ENCODE measurements around the gene ROBO3. TPM values are rescaled to one million over a fixed set of nuclear protein-coding genes. Genes with fewer than 3 reads are reported as not detected.

Gene ROBO3
- total RNA-seq, 5 donors from 2014 or later (not counting 1 experiment from before 2014, with no cell fraction given) = 10.2 to 24.7 (median 17.7) TPM

- H3K4me1 Mint-ChIP-seq = peaks cover 17 to 22% (median 17%) of the 10 kb centered on the region in 3 donors
- no peak overlapping the region for H3K27ac ChIP-seq (ENCODE audit: low read length)
- no peak for ATAC-seq (replicated peaks in 1 of 4)
- no peaks in the 10 kb centered on the region for H3K36me3 Mint-ChIP-seq
- H3K27ac Mint-ChIP-seq = no peak overlapping the region
- H3K4me3 Mint-ChIP-seq = no peak overlapping the region
- POLR2A ChIA-PET = no interaction called here
- peaks cover 41 to 80% of the 10 kb centered on the region in 2 experiments for H3K27me3 ChIP-seq (replicated peaks in 1 of 2; ENCODE audit: control insufficient read depth in 2 of 2, extremely low read depth in 1 of 2, insufficient read depth in 2 of 2, low read length in 1 of 2)
- no peaks in the 10 kb centered on the region for H3K36me3 ChIP-seq (ENCODE audit: control insufficient read depth in 2 of 2, extremely low read depth in 1 of 2, insufficient read depth in 1 of 2, low read length in 1 of 2)
- CTCF ChIA-PET = interaction anchor here (0.8 kb wide), 2 partner anchors 172 to 198 kb away, joined by 3 read pairs; no protein-coding TSS in a partner anchor
- peaks cover 68 to 90% of the 10 kb centered on the region in 2 donors for H3K27me3 Mint-ChIP-seq
- DNase-seq = no peak
- H3K9me3 Mint-ChIP-seq = no peaks in the 10 kb centered on the region
- 15% methylated on average over 2 of the region's 2 CpGs for WGBS (ENCODE audit: insufficient coverage)
- H3K4me1 ChIP-seq (ENCODE audit: control insufficient read depth in 1 of 2, extremely low read depth in 1 of 2, insufficient read depth in 2 of 2, low read length in 2 of 2) = peaks cover 2 to 23% of the 10 kb centered on the region in 2 experiments
- no peaks in the 10 kb centered on the region for H3K9me3 ChIP-seq
- H3K4me3 ChIP-seq (ENCODE audit: control insufficient read depth in 1 of 2, extremely low read depth in 1 of 2, low read length in 1 of 2) = no peak overlapping the region
Observed at GRCh38 chr11:124841840-124842239, 23.4 kb upstream of the ROBO3 start.

DNA sequence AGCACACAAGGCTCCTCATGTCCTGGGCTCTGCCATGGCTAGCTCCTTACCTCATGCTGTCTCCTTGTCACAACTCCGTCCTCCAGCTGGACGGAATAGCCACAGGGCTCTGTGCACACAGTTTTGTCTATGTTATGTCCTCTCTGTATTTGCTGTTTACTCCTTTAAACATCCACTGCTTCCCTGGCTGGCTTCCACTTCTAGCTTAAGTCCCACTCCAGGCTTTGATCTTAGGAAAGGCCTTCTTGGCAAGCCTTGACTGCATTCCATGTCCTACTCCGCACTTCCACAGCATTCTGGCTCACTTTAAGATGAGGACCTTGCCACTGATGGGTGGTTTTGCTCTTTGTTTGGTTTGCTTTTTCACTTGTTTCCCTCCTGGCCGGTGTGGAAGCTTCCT is 22.9 kb upstream of the ROBO3 start:
- Histone ChIP-seq H3K4me3 (ENCODE audit: control insufficient read depth in 1 of 2, extremely low read depth in 1 of 2, low read length in 1 of 2) (no peak overlapping the region), H3K9me3 (no peaks in the 10 kb centered on the region), H3K4me1 (ENCODE audit: control insufficient read depth in 1 of 2, extremely low read depth in 1 of 2, insufficient read depth in 2 of 2, low read length in 2 of 2) (peaks cover 2 to 20% of the 10 kb centered on the region in 2 experiments), H3K27ac (ENCODE audit: low read length) (no peak overlapping the region), H3K27me3 (replicated peaks in 1 of 2; ENCODE audit: control insufficient read depth in 2 of 2, extremely low read depth in 1 of 2, insufficient read depth in 2 of 2, low read length in 1 of 2) (peaks cover 41 to 83% of the 10 kb centered on the region in 2 experiments), H3K36me3 (ENCODE audit: control insufficient read depth in 2 of 2, extremely low read depth in 1 of 2, insufficient read depth in 1 of 2, low read length in 1 of 2) (no peaks in the 10 kb centered on the region)
- ATAC-seq (replicated peaks in 1 of 4) (no peak), DNase-seq (no peak)
- peaks cover 73 to 90% of the 10 kb centered on the region in 2 donors for H3K27me3 Mint-ChIP-seq
- ChIA-PET CTCF (interaction anchor here (0.8 kb wide), 2 partner anchors 173 to 198 kb away, joined by 3 read pairs; no protein-coding TSS in a partner anchor), POLR2A (no interaction called here)
- no peaks in the 10 kb centered on the region for H3K9me3 Mint-ChIP-seq
- H3K4me3 Mint-ChIP-seq = no peak overlapping the region
- peaks cover 12 to 17% (median 13%) of the 10 kb centered on the region in 3 donors for H3K4me1 Mint-ChIP-seq
- 48% methylated on average over 3 of the region's 4 CpGs for WGBS (ENCODE audit: insufficient coverage)
- H3K36me3 Mint-ChIP-seq = no peaks in the 10 kb centered on the region
- H3K27ac Mint-ChIP-seq = no peak overlapping the region

GRCh38 chr11:124843616-124843910 is 21.7 kb upstream of the ROBO3 start:
- DNase-seq = no peak
- no peaks in the 10 kb centered on the region for H3K9me3 ChIP-seq
- CTCF ChIA-PET = no interaction called here
- H3K36me3 ChIP-seq (ENCODE audit: control insufficient read depth in 2 of 2, extremely low read depth in 1 of 2, insufficient read depth in 1 of 2, low read length in 1 of 2) = no peaks in the 10 kb centered on the region
- H3K4me1 ChIP-seq (ENCODE audit: control insufficient read depth in 1 of 2, extremely low read depth in 1 of 2, insufficient read depth in 2 of 2, low read length in 2 of 2) = peaks cover 2 to 20% of the 10 kb centered on the region in 2 experiments
- Mint-ChIP-seq H3K36me3 (no peaks in the 10 kb centered on the region), H3K4me1 (peaks cover 11 to 16% (median 11%) of the 10 kb centered on the region in 3 donors), H3K27ac (peak overlapping the region in 1 of 2 donors; percentile 27), H3K4me3 (no peak overlapping the region), H3K9me3 (no peaks in the 10 kb centered on the region), H3K27me3 (peaks cover 77 to 90% of the 10 kb centered on the region in 2 donors)
- no peak overlapping the region for H3K4me3 ChIP-seq (ENCODE audit: control insufficient read depth in 1 of 2, extremely low read depth in 1 of 2, low read length in 1 of 2)
- H3K27ac ChIP-seq (ENCODE audit: low read length) = no peak overlapping the region
- no peak for ATAC-seq (replicated peaks in 1 of 4)
- H3K27me3 ChIP-seq (replicated peaks in 1 of 2; ENCODE audit: control insufficient read depth in 2 of 2, extremely low read depth in 1 of 2, insufficient read depth in 2 of 2, low read length in 1 of 2) = peaks cover 40 to 78% of the 10 kb centered on the region in 2 experiments
- POLR2A ChIA-PET = no interaction called here
- WGBS (ENCODE audit: insufficient coverage) = 6% methylated on average over 6 of the region's 8 CpGs

- peaks cover 7 to 16% (median 11%) of the 10 kb centered on the region in 3 donors for H3K4me1 Mint-ChIP-seq
- POLR2A ChIA-PET = interaction anchor here in 1 of 2 donors (0.6 kb wide), 1 partner anchor 14 kb away, joined by 10 read pairs; no protein-coding TSS in a partner anchor
Observed at GRCh38 chr11:124844664-124845079, 20.6 kb upstream of the ROBO3 start.

DNA sequence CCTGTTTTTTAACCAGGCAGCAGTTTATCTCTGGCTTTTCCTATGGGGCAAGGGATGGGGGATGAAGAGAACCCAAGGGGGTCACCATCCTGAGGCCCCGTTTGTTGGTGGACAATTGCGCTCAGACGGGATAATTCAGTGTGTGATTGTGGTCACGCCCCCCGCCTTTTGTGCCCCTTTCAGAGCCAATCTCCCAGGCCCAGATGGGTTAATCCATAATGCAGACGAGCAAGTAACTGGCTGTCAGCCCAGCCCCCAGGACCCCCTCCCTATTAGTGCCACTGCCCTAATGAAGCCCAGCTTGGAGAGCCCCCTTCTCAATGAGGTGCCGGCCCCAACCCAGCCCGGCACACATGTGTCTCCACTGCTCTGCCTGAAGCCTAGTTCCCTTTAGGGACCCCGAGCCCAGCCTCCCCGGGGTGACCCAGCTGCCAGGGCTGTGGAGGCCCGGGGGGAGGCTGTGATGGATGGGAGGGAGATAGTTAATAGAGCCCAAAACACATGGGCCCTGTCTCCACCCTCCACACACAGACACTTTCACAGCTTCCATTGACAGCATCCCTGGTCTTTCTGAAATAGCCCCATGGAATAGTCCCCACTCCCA is 19.1 kb upstream of the ROBO3 start:
- ChIA-PET CTCF (interaction anchor here in 1 of 2 donors (0.6 to 1.2 kb wide), 2 partner anchors 30 to 177 kb away, joined by 3 read pairs; no protein-coding TSS in a partner anchor), POLR2A (interaction anchor here in 1 of 2 donors (0.5 kb wide), 1 partner anchor 8 kb away, joined by 3 read pairs; no protein-coding TSS in a partner anchor)
- Mint-ChIP-seq H3K27ac (no peak overlapping the region), H3K36me3 (no peaks in the 10 kb centered on the region), H3K4me1 (peaks cover 0 to 9% (median 5%) of the 10 kb centered on the region in 3 donors), H3K9me3 (no peaks in the 10 kb centered on the region), H3K4me3 (no peak overlapping the region), H3K27me3 (peaks cover 81 to 88% of the 10 kb centered on the region in 2 donors)
- H3K27me3 ChIP-seq (replicated peaks in 1 of 2; ENCODE audit: control insufficient read depth in 2 of 2, extremely low read depth in 1 of 2, insufficient read depth in 2 of 2, low read length in 1 of 2) = peaks cover 40 to 62% of the 10 kb centered on the region in 2 experiments
- no peaks in the 10 kb centered on the region for H3K9me3 ChIP-seq
- no peak overlapping the region for H3K27ac ChIP-seq (ENCODE audit: low read length)
- DNase-seq (no peak), ATAC-seq (replicated peaks in 1 of 4) (no peak)
- H3K36me3 ChIP-seq (ENCODE audit: control insufficient read depth in 2 of 2, extremely low read depth in 1 of 2, insufficient read depth in 1 of 2, low read length in 1 of 2) = no peaks in the 10 kb centered on the region
- WGBS (ENCODE audit: insufficient coverage) = 22% methylated on average over 6 of the region's 11 CpGs
- peaks cover 0 to 9% of the 10 kb centered on the region in 2 experiments for H3K4me1 ChIP-seq (ENCODE audit: control insufficient read depth in 1 of 2, extremely low read depth in 1 of 2, insufficient read depth in 2 of 2, low read length in 2 of 2)
- H3K4me3 ChIP-seq (ENCODE audit: control insufficient read depth in 1 of 2, extremely low read depth in 1 of 2, low read length in 1 of 2) = no peak overlapping the region

More at GRCh38 chr11:124844664-124845079, 20.6 kb upstream of the ROBO3 start:
- H3K9me3 Mint-ChIP-seq = no peaks in the 10 kb centered on the region
- H3K27me3 Mint-ChIP-seq = peaks cover 78 to 95% of the 10 kb centered on the region in 2 donors
- H3K36me3 Mint-ChIP-seq = no peaks in the 10 kb centered on the region
- H3K4me3 ChIP-seq (ENCODE audit: control insufficient read depth in 1 of 2, extremely low read depth in 1 of 2, low read length in 1 of 2) = no peak overlapping the region
- no peaks in the 10 kb centered on the region for H3K9me3 ChIP-seq
- WGBS (ENCODE audit: insufficient coverage) = 19% methylated on average over 3 of the region's 8 CpGs
- H3K36me3 ChIP-seq (ENCODE audit: control insufficient read depth in 2 of 2, extremely low read depth in 1 of 2, insufficient read depth in 1 of 2, low read length in 1 of 2) = no peaks in the 10 kb centered on the region
- no peak overlapping the region for H3K27ac Mint-ChIP-seq
- peaks cover 2 to 11% of the 10 kb centered on the region in 2 experiments for H3K4me1 ChIP-seq (ENCODE audit: control insufficient read depth in 1 of 2, extremely low read depth in 1 of 2, insufficient read depth in 2 of 2, low read length in 2 of 2)
- CTCF ChIA-PET = interaction anchor here in 1 of 2 donors (1.2 kb wide), 1 partner anchor 8 kb away, joined by 4 read pairs; no protein-coding TSS in a partner anchor
- DNase-seq (no peak), ATAC-seq (replicated peaks in 1 of 4) (no peak)
- H3K27ac ChIP-seq (ENCODE audit: low read length) = no peak overlapping the region
- H3K27me3 ChIP-seq (replicated peaks in 1 of 2; ENCODE audit: control insufficient read depth in 2 of 2, extremely low read depth in 1 of 2, insufficient read depth in 2 of 2, low read length in 1 of 2) = peaks cover 42 to 71% of the 10 kb centered on the region in 2 experiments
- no peak overlapping the region for H3K4me3 Mint-ChIP-seq

- H3K4me1 Mint-ChIP-seq = peaks cover 9 to 21% (median 16%) of the 10 kb centered on the region in 3 donors
- Histone ChIP-seq H3K27me3 (replicated peaks in 1 of 2; ENCODE audit: control insufficient read depth in 2 of 2, extremely low read depth in 1 of 2, insufficient read depth in 2 of 2, low read length in 1 of 2) (peaks cover 12 to 49% of the 10 kb centered on the region in 2 experiments), H3K4me3 (ENCODE audit: control insufficient read depth in 1 of 2, extremely low read depth in 1 of 2, low read length in 1 of 2) (no peak overlapping the region), H3K36me3 (ENCODE audit: control insufficient read depth in 2 of 2, extremely low read depth in 1 of 2, insufficient read depth in 1 of 2, low read length in 1 of 2) (no peaks in the 10 kb centered on the region), H3K9me3 (no peaks in the 10 kb centered on the region), H3K4me1 (ENCODE audit: control insufficient read depth in 1 of 2, extremely low read depth in 1 of 2, insufficient read depth in 2 of 2, low read length in 2 of 2) (peaks cover 0 to 8% of the 10 kb centered on the region in 2 experiments), H3K27ac (ENCODE audit: low read length) (no peak overlapping the region)
- H3K9me3 Mint-ChIP-seq = no peaks in the 10 kb centered on the region
- CTCF ChIA-PET = interaction anchor here (0.5 to 0.6 kb wide), 2 partner anchors 105 to 1489 kb away, joined by 3 read pairs; no protein-coding TSS in a partner anchor
- 85% methylated on average over 2 of the region's 2 CpGs for WGBS (ENCODE audit: insufficient coverage)
- ATAC-seq (replicated peaks in 1 of 4) = no peak
- no peak overlapping the region for H3K27ac Mint-ChIP-seq
- DNase-seq = no peak
- peaks cover 38 to 48% of the 10 kb centered on the region in 2 donors for H3K27me3 Mint-ChIP-seq
- no peak overlapping the region for H3K4me3 Mint-ChIP-seq
- H3K36me3 Mint-ChIP-seq = no peaks in the 10 kb centered on the region
- POLR2A ChIA-PET = no interaction called here
Observed at GRCh38 chr11:124859171-124859570, 6.1 kb upstream of the ROBO3 start.

Measured in T-cell (primary cell).